HEK293 (cell line): ENCODE measurements around the gene HOXC10.

ENCODE experiments used
- HOXA7 ChIP-seq: sonication (generic); formaldehyde crosslinking; IDR thresholded peaks from 2 replicates; pipeline ENCODE4 v1.8.1; 2022; ENCODE audit warnings: missing genetic modification reagents, borderline replicate concordance
- HOXC10 ChIP-seq: sonication (generic); formaldehyde crosslinking; IDR thresholded peaks from 2 replicates; pipeline ENCODE4 v1.8.1; 2023; ENCODE audit warnings: mild to moderate bottlenecking, missing genetic modification reagents
- IKZF3 ChIP-seq: fragments of 450-650 bp; IDR thresholded peaks from 2 replicates; pipeline ENCODE4 v1.5.0; 2018; ENCODE audit warnings: missing biosample characterization, mild to moderate bottlenecking, missing genetic modification characterization, moderate library complexity
- INSM2 ChIP-seq: fragments of 450-650 bp; formaldehyde crosslinking; IDR thresholded peaks from 2 replicates; pipeline ENCODE4 v1.5.1; 2016; ENCODE audit warnings: missing biosample characterization, missing genetic modification characterization
- KLF10 ChIP-seq: fragments of 450-650 bp; IDR thresholded peaks from 2 replicates; pipeline ENCODE4 v1.5.1; 2018; ENCODE audit warnings: missing biosample characterization, mild to moderate bottlenecking, missing genetic modification characterization
- KLF9 ChIP-seq: fragments of 450-650 bp; formaldehyde crosslinking; IDR thresholded peaks from 2 replicates; pipeline ENCODE4 v1.5.1; 2016; ENCODE audit warnings: missing biosample characterization, missing genetic modification characterization, low read depth
- WT1 ChIP-seq: fragments of 450-650 bp; formaldehyde crosslinking; IDR thresholded peaks from 2 replicates; pipeline ENCODE4 v1.5.1; 2016; ENCODE audit warnings: missing biosample characterization, missing genetic modification characterization
- ZBTB20 ChIP-seq: fragments of 450-650 bp; formaldehyde crosslinking; IDR thresholded peaks from 2 replicates; pipeline ENCODE4 v1.5.1; 2016; ENCODE audit warnings: missing biosample characterization, missing genetic modification characterization
- ZBTB44 ChIP-seq: fragments of 450-650 bp; IDR thresholded peaks from 2 replicates; pipeline ENCODE4 v1.5.1; 2018; ENCODE audit warnings: missing biosample characterization, mild to moderate bottlenecking, missing genetic modification characterization
- ZBTB7A ChIP-seq: fragments of 450-650 bp; formaldehyde crosslinking; IDR thresholded peaks from 2 replicates; pipeline ENCODE4 v1.5.1; 2016; ENCODE audit warnings: low read depth, missing biosample characterization, missing genetic modification characterization
- ZBTB8A ChIP-seq: fragments of 450-650 bp; formaldehyde crosslinking; IDR thresholded peaks from 2 replicates; pipeline ENCODE4 v1.5.1; 2016; ENCODE audit warnings: missing biosample characterization, missing genetic modification characterization
- ZFHX2 ChIP-seq: fragments of 450-650 bp; formaldehyde crosslinking; conservative IDR thresholded peaks from 2 replicates; pipeline ENCODE4 v1.5.1; 2016; ENCODE audit warnings: missing biosample characterization, missing genetic modification characterization
- ZFP69B ChIP-seq: fragments of 450-650 bp; formaldehyde crosslinking; IDR thresholded peaks from 2 replicates; pipeline ENCODE4 v1.5.1; 2016; ENCODE audit warnings: missing biosample characterization, missing genetic modification characterization
- ZNF148 ChIP-seq: fragments of 450-650 bp; formaldehyde crosslinking; IDR thresholded peaks from 2 replicates; pipeline ENCODE4 v1.5.0; 2017; ENCODE audit warnings: missing biosample characterization, missing genetic modification characterization, borderline replicate concordance
- ZNF184 ChIP-seq: fragments of 450-650 bp; IDR thresholded peaks from 2 replicates; pipeline ENCODE4 v1.5.1; 2018; ENCODE audit warnings: missing biosample characterization, mild to moderate bottlenecking, missing genetic modification characterization
- ZNF214 ChIP-seq: fragments of 450-650 bp; formaldehyde crosslinking; IDR thresholded peaks from 2 replicates; pipeline ENCODE4 v1.5.1; 2017; ENCODE audit warnings: missing biosample characterization, mild to moderate bottlenecking, missing genetic modification characterization, borderline replicate concordance
- ZNF341 ChIP-seq: fragments of 450-650 bp; formaldehyde crosslinking; IDR thresholded peaks from 2 replicates; pipeline ENCODE4; 2016; ENCODE audit warnings: low read depth, missing biosample characterization, missing genetic modification characterization
- ZNF555 ChIP-seq: fragments of 450-650 bp; formaldehyde crosslinking; conservative IDR thresholded peaks from 2 replicates; pipeline ENCODE4 v1.5.1; 2017; ENCODE audit warnings: missing biosample characterization, mild to moderate bottlenecking, missing genetic modification characterization, inconsistent platforms
- ZNF561 ChIP-seq: fragments of 450-650 bp; IDR thresholded peaks from 2 replicates; pipeline ENCODE4 v1.5.1; 2018; ENCODE audit warnings: missing biosample characterization, missing genetic modification characterization, borderline replicate concordance
- ZNF707 ChIP-seq: fragments of 450-650 bp; formaldehyde crosslinking; IDR thresholded peaks from 2 replicates; pipeline ENCODE4 v1.5.1; 2016; ENCODE audit warnings: missing biosample characterization, missing genetic modification characterization
- ZNF785 ChIP-seq: fragments of 450-650 bp; formaldehyde crosslinking; IDR thresholded peaks from 2 replicates; pipeline ENCODE4 v1.5.1; 2016; ENCODE audit warnings: missing biosample characterization, missing genetic modification characterization
- TF ChIP-seq, protein P1 (sequence below): fragments of 450-650 bp; formaldehyde crosslinking; IDR thresholded peaks from 2 replicates; pipeline ENCODE4 v1.5.1; 2016; ENCODE audit warnings: missing biosample characterization, missing genetic modification characterization

HOXC10 gene

DNA sequence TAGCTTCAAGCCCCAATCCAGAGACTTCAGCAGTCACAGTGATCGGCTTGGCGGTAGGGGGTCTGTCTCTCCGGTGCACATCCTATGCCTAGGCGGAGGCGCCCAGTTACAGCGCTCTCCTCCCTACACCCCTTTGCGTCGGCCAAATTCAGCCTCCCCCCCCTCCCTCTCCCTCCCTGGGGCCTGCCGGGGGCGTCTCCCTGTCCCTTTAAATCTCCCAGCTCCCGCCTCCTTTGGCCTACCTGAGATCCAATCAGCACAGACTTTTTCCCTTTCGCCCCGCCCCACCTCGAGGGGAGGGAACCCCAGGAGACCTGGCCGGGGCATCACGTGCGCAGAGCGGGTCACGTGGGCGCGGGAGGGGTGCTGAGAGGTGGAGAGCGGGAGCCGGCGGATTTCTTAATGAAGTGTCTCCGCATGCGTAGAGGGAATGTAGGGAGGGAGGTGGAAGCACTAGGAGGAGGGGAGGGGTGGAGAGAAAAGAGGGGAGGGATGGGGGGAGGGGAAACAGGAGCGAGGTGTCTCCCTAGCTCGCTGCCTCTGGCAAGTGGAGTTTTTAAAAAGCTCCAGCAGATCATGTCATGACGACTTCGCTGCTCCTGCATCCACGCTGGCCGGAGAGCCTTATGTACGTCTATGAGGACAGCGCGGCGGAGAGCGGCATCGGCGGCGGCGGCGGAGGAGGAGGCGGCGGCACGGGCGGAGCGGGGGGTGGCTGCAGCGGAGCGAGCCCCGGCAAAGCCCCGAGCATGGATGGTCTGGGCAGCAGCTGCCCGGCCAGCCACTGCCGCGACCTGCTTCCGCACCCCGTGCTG is 46.4 kb upstream of the HOXC10 start, which contains the start of gene HOXC13 (continued):
- TF ChIP-seq INSM2 (tag by site-specific recombination) = no peak
- TF ChIP-seq ZNF184 = 0 out of 2 replicates have a peak, but pooled peaks have one; percentile 20
- TF ChIP-seq KLF10 (tag by site-specific recombination) = peak; percentile 98
- peak; percentile 72 for TF ChIP-seq ZFHX2 (tag by site-specific recombination)
- no peak for TF ChIP-seq ZNF785
- peak; percentile 84 for TF ChIP-seq ZNF561 (tag by site-specific recombination)
- TF ChIP-seq WT1 (tag by site-specific recombination) = peak; percentile 91
- TF ChIP-seq ZNF707 (tag by site-specific recombination) = no peak
- TF ChIP-seq ZFP69B (tag by site-specific recombination) = 0 out of 2 replicates have a peak, but pooled peaks have one; percentile 41
- peak; percentile 38; the same call in 1 of the 2 replicates for TF ChIP-seq ZBTB44 (tag by site-specific recombination)
- 0 out of 2 replicates have a peak, but pooled peaks have one; percentile 49 for TF ChIP-seq ZBTB7A (tag by site-specific recombination)
- TF ChIP-seq, protein P1, sequence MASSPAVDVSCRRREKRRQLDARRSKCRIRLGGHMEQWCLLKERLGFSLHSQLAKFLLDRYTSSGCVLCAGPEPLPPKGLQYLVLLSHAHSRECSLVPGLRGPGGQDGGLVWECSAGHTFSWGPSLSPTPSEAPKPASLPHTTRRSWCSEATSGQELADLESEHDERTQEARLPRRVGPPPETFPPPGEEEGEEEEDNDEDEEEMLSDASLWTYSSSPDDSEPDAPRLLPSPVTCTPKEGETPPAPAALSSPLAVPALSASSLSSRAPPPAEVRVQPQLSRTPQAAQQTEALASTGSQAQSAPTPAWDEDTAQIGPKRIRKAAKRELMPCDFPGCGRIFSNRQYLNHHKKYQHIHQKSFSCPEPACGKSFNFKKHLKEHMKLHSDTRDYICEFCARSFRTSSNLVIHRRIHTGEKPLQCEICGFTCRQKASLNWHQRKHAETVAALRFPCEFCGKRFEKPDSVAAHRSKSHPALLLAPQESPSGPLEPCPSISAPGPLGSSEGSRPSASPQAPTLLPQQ (tag by site-specific recombination) = peak; percentile 72
- no peak for TF ChIP-seq HOXA7 (CRISPR knock-in tag)
- no peak for TF ChIP-seq ZNF148 (tag by site-specific recombination)
- TF ChIP-seq ZNF555 (tag by site-specific recombination) = no peak
- peak; percentile 96 for TF ChIP-seq ZNF341 (tag by site-specific recombination)
- no peak for TF ChIP-seq HOXC10 (CRISPR knock-in tag)
- TF ChIP-seq IKZF3 (tag by site-specific recombination) = peak; percentile 38; the same call in 1 of the 2 replicates
- TF ChIP-seq ZNF214 (tag by site-specific recombination) = no peak
- TF ChIP-seq ZBTB8A (tag by site-specific recombination) = peak; percentile 76
- TF ChIP-seq KLF9 (tag by site-specific recombination) = peak; percentile 86
- no peak for TF ChIP-seq ZBTB20
